HG02571 (cell line): ENCODE data around the gene RASSF10.

Source experiments
- ATAC-seq: cut with Tn5 transposase; IDR thresholded peaks from one replicate; pipeline ENCODE4 v1.9.1; 2021; ENCODE audit warnings: mild to moderate bottlenecking, moderate library complexity; ENCODE audit not compliant: unreplicated experiment

The RASSF10 gene

DNA sequence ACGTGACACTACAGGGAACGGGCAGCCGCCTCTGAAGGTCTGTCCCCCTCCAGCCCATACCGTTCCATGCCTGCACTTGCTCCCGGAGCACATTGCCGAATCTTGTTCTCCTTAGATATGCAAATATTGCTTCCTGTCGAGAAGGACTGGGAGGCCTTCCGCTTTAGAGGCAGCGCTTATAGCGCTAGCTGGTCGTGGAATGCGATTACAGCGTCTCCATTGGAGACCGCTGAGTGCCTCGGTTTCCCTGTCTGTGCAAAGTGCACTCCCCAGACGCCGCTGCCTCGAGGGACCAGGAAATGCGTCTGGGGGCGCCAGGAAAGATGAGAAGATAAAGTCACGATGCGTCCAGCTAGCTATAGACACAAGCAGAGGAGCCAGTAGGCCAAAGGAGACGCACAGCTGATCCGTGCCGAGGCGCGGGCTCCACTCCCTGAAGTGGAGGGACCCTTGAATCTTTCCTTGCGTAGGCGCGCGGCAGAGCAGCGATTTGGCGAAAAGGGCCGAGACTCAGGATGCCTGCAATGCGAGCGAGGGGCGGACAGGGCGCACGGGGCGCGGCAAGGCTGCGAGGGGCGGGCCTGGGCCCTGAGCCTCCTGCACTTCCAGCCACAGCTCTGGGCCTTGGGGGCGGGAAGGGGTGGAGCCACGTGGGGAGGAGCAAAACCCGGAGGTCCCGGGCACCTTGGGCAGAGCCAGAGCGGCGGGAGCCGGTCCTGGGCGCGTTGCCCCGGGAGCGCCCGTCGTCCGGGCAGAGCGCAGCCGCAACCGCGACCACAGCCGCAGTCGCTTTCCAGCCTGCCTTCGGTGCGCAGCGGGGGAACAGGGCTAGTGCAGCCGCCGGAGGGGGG lies at the start of gene RASSF10:
Gene RASSF10, plus strand, starts transcription at position 692 of the 851 bp plus-strand sequence. CDS start 261 bp downstream, outside the sequence.
- no peak for ATAC-seq

DNA sequence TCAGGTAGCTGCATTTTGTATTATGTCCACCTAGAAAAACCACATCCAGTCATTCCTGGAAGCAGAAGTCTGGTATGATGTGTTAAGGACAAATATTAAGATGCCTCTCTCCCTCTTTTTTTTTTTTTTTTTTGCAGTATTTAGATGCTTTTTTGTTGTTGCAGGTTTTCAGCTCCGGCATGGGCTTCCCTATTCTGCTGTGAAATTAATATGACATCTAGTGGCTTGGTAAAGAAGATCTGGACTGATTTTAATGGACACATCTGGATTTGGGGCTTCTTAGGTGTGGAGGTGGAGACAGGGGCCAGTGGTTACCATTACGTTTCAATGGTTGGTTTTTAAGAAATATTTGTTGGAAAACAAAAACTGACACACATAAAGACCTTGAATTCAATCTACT lies 47.5 kb upstream of the RASSF10 start:
- no peak for ATAC-seq

DNA sequence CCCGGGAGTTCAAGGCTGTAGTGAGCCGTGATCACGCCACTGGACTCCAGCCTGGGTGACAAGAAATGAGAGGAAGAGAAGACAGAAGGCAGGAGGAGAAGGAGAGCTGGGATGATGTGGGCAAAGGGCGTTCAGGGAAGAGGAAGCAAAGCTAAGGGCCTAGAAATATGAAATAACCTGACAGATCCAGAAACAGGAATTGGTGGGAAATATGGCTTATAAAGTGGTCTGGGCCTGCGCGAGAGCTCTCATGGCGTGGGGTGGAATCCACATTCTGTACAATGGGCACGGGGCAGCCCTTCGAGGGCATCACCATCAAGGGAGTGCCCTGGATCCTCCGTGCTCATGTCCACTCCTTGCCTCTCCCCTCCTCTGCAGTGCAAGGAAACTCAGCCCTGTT lies 46.8 kb upstream of the RASSF10 start:
- ATAC-seq, result no peak

DNA sequence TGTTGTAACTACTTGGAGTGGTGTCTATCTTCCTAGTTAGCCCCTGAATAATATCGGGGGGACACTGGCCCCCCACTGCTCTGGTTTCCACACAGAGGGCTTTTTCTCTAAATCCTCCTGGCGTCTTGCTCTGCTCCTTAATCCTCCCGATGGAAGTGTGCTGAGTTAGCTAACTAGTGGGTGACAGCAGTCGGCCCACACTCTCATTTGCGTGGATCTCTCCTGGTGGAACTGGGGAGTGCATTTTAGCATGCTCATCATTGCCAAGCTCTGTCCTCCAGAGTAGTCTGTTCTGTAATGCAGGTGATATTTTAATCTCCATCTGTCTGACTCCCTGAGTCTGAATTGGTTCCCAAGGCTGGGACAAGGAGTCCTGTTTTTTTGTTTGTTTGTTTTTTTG lies 46.1 kb upstream of the RASSF10 start:
- no peak for ATAC-seq

DNA sequence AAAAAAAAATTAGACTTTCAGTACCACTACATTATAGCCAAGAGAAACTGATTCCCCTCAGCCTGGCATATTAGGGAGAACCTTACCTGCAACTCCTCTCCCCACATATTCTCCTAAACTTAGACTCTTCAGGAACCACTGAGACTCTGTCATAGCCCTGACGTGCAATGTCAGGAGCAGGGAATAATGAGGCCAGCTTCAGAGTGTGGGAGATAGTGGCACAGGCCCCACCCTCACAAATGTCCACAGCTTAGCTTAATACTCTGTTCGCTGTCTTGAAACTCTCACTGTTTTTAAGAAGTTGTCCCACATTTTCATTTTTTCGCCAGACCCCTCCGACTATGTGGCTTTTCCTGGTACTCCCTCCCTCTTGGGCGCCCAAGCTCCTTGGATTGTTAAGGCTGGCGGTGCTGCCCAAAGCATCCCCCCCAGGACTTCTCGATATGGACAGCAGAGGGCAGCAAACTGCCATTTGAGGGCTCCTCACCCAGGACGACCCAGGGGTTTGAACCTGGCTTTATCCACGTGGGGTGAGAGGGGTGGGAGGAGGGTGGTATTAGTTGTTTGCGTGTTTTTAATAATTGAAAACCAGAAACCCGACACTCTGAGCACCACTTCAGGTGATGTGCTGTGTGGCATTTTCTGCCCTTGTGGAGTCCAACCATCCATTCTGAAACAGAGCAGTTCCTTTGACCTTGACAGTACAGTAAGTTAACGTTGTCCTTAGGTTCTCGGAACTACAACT lies 45.2 kb upstream of the RASSF10 start:
- peak; percentile 81 for ATAC-seq

DNA sequence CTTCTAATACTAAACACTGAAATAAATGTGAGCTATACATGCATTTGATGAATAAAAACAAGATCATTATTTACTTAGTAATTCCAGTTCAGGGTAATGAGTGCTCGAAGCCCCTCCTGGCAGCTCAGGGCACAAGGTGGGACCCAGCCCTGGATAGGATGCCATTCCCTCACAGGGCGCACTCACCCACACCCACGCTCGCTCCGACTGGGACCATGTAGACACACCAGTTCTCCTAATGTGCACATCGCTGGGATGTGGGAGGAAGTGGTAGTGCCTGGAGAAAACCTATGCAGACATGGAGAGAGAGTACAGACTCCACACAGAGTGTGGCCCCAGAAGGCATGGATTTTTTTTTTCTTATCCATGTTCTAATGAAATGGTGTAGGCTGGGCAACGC lies 44.5 kb upstream of the RASSF10 start:
- no peak for ATAC-seq

DNA sequence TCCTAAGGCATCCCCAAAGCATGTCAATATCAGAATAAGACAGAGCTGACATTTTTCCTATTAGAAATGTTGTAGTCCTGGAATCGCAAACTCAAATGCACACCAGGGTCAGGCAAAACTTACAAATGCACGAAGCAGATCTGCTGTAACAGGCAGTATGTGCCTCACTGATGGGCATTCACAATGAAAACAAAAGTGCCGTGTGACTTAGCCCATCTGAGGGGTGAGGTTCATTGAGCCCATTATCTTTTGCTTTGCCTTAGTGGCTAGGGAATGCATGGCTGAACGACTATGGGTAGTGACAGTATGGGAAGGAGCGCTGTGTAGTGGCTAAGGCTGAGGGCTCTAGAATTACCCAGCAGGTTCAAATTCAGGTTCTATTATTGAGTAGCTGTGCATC lies 43.1 kb upstream of the RASSF10 start:
- ATAC-seq, result no peak

DNA sequence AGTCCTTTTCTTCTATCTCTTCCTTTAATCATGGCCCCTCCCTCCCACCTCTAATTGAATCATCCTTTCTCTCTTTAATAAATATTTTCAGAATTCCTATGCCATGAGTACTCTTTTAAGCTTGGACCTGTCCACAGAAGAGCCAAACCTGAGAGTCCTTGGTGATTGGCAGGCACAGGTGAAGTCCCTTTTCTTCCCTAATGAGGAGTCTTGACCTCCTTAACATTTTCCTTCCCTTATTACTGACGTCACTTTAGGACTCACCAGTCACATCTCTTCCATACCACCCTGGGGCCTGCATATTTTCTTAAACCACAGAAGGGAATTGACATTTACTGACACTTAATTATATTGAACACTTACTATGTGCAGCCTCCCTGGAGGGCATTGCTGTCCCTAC lies 41.0 kb upstream of the RASSF10 start:
- no peak for ATAC-seq

DNA sequence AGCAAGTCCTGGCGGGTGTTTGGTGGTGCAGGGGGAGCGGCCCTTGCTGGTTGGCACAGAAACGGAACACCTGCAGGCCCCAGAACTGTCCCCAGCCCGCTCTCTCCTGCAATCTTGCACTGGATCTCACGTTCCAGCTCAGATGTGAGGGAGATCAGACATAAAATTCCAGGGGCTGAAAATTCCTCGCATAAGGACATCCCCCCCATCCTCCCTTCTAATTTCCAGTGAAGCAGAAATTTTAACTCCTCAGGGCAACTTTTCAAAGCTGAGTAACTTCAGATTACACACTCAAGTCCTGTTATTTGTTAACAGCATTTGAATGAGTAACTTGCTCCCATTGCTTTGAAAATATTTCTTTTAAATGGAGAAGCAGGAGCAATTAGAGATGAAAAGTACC lies 40.3 kb upstream of the RASSF10 start:
- no peak for ATAC-seq

DNA sequence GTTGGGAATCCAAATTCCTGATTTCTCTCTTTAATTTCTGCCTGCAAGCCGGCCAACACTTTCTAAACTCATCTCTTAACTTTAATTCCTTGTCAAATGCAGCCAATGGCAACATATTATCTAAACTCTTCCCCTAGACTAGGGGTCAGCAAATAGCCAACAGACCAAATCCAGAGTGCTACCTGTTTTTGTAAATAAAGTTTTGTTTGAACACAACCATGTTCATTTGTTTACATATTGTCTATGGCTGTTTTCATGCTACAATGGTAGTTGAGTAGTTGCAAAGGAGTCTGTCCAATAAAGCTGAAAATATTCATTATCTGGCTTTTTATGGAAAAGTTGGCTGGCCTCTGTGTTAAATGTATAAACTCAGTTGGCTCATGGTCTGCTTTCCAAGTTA lies 37.2 kb upstream of the RASSF10 start:
- ATAC-seq, result no peak

DNA sequence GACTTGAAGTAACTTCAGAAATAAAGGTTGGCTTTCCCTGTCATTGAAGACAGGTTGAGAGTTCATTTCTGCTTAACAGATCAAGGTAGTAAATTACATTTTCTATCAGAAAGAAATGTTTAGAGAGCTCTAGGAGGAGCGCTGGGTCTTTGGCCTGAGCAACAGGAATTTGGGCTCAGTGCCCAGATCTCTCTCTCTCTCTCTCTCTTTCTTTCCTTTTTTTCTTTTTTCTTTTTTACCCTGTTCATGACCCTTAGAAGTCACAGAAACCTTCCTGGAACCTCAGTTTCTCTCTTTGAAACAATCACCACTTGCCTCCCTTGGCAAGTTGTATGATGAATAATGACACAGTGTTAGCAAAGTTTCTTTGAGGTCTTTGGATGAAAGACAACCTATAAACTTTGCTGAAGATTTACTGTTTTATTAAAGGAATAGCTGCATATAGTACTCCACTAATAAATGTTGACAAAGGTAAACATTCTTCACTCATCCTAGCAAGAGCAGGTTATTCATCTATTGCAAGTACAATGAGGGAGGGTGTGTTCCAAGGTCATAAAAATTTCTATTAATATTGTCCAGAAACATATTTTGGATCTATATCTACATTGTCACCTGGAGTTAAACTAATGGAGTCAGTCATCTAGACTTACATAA lies 35.5 kb upstream of the RASSF10 start:
- ATAC-seq, result no peak

DNA sequence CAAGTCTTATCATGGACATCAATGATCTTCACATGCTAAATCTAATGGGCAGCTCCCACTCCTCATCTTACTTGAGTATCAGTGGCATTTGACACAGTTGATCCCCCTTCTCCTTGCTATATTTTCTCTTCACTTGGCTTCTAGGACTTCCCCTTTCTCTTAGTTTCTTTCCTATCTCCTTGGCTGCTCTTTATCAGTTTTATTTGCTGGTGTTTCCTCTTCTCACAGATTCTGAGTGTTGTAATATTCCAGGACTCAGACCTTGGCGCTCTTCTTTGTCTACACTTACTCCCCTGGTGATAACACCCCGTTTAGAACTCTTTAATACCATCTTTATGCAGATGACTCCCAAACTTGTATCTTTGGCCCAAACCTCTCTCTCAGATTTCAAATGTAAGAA lies 33.9 kb upstream of the RASSF10 start:
- ATAC-seq, result no peak

DNA sequence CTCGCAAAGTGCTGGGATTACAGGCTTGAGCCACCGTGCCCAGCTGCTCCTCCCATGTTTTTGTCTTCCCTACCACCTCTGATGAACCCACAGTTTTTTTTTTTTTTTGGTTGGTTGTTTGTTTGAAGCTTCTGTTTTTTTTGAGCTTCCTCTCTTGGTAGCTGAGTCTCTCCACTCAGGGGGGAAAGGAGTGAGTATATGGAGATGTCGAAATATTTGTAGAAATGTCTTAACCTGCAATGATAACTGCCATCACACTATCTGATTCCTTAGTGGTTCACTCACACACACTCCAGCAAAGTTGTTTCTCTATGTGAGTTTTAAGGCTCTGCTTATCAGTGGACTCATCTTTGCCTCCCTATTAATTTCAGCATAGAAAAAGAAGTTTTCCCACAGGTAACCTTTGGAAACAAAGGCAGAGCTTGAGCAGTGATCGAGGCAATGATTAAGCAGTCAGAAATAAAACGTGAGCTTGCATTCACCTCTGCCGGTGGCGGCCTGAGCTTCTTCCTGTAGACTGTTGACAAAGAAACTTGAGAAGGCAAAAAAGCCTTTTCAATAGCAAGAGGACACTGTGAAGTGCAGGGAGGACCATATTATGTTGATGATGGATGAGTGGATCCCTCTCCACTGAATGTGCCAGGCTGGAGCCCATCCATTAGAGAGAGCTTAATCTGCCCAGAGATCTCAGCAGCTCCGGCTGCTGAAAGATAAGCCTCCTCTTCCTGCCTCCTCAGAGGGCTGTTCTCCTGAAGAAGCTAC lies 29.0 kb upstream of the RASSF10 start:
- ATAC-seq, result no peak

DNA sequence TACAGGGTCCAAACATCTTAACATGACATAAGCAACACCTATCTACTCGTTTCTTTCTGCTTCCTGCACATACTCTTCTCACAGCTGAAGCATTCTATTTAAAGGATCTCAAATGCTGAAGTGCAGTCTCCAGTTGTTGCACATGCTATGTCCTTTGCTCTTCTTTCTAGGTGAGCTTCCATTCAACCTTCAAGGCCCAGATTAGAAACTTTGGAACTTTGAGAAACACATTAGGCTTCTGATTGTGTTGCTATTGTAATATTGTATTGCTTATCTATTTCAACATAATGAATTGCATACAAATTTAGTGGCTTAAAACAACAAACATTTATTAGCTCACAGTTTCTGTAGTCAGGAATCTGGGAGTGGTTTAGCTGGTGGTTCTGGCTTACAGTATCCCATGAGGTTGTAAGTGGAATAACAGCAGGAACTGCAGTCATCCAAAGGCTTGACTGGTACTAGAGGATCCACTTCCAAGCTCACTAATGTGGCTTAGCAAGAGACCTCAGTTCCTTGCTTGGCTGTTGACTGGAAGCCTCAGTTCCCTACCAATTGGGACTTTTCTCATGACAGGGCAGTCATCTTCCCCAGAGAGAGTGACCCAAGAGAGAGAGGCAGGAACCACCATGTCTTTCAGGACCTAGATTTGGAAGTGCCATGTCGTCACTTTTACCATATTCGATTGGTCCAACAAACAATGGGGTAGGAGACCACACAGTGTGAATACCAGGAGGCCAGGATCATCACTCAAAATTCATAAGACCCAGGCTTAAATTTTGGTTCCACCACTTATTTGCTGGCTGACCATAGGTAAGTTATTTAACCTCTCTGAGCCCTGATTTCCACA lies 27.2 kb upstream of the RASSF10 start:
- no peak for ATAC-seq

DNA sequence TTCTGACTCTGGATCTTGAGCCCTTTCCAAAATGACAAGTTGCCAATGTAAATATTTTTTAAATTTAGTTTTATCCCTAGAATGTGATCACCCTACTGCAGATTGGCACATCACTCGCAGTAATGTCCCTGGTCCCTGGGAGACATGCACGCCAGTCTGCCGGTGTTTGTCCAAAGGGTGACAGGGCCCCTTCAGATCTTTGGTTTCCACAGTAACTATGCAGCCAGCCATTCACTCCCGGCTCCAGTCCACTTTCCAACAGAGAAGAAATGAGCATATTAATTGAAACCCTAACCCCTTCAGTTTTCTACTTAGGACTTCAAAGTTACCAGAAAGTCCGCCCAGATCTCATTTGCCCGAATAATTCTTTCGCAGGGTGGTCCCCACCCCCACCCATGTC lies 25.8 kb upstream of the RASSF10 start:
- ATAC-seq, result no peak

DNA sequence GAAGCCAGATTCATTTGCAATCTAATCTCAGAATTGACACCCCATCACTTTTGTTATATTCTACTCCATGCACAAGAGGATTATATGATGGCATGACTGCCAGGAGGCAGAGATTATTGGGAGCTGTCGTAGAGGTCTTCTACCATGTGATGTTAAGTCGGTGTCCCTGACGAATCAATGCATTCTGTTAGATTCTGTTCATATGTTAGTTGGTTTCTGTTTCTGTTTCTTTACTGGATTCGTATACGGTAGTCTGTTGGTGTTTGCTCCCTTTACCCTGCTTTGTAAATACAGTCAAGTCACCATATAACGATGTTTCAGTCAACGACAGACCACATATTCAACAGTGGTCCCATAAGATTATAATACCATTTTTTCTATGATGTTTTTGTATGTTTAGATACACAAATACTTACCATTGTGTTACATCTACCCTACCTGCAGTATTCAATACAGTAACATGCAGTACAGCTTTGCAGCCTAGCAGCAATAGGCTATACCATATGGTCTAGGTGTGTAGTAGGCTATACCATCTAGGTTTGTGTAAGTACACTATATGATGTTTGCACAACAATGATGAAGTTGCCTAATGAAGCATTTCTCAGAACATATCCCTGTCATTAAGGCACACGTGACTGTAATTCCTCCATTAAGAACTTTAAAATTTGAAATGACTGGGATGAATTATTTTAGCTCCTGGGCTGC lies 22.8 kb upstream of the RASSF10 start:
- ATAC-seq, result no peak

DNA sequence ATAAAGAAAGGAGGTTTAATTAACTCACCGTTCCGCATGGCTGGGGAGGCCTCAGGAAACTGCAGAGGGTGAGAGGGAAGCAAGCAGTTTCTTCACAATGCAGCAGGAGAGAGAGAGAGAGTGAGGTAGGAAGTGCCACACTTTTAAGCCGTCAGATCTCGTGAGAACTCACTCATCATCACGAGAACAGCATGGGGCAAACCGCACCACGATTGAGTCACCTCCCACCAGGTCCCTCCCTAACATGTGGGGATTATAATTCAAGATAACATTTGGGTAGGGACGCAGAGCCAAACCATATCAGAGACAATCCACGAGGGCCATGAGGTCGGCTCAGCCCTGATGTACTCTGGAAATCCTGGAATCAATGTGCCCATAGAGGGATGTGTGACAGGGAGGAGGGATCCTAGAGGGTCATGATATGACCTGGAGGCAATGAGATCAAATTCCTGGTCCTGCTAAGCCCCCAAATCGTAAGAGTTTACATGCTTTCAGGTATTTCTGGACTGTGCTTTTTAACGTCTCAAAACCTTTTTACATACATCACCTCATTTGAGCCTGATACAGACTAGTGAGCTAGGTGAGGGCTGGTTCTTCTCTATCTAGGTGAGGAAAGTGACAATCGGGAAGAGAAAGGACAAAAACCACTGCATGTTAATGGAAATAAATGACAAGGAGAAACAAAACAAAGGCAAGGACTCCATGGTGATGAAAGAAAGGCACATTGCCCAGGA lies 19.5 kb upstream of the RASSF10 start:
- ATAC-seq, result no peak

DNA sequence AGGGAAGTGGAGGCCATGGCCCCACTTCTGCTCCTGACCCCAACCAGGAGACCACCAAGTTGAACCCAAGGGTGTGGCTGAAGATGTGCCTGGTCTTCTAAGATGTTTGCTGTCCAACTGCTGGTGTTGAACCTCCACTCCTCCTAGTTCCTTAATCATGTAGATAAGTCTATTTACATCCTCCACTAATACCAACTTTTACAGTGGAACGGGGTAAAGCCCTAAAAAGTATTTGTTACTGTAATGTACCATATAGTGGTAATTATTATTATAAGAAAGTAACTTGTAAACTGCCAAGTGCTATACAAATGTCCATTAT lies 19.0 kb upstream of the RASSF10 start:
- no peak for ATAC-seq

DNA sequence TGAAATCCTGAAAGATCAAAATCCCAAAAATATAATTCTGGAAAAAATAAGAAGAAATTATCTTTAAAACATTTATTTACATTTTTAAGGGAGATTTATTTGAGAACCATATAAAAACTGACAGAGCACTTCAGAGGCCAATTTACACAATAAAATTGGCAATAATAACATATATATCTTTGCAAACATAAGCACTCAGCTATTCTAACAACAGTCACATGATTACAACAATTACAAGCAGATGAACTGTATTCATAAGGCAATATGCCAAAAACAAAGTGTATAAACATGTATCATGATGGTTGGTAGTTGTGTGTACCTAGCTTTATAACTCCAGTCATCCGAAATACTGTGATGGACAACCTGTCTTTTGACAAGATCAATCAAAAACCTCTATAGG lies 17.7 kb upstream of the RASSF10 start:
- ATAC-seq, result no peak
